ENCODE data around the gene KLC4.

- TF ChIP-seq EP300 (IDR thresholded peaks at IDR 0.05): no peak
- TF ChIP-seq CTCF (IDR thresholded peaks at IDR 0.05): no peak
Observed at GRCh38 chr6:43047998-43048397, 11.4 kb upstream of the KLC4 start.

All from ovary (tissue), 3 donors.